ENCODE data around the gene CD48.

Gene CD48

DNA sequence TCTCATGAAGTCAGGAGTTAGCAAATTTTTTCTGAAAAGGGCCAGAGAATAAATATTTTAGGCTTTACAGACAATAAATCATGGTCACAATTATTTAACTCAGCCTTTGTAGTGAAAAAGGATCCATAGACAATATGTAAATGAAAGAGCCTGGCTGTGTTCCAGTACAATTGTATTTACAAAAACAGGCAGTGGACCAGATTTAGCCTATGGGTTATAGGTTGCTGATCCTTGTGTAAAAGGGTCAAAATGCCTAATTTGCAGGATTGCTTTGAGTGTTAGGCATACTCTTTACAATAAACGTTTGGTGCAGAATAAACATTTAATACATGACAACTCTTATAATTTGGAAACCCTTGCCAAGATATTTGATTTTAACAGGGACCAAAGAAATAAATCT lies 33.9 kb upstream of the CD48 start:
- H3K4me2 ChIP-seq (ENCODE audit: low read length) = no peak overlapping the region
- no peak overlapping the region for H3K27ac ChIP-seq
- no peaks in the 10 kb centered on the region for H3K9me3 ChIP-seq (ENCODE audit: control insufficient read depth, low read length)
- H3K36me3 ChIP-seq (ENCODE audit: control insufficient read depth, insufficient read depth, low read length) = no peaks in the 10 kb centered on the region
- no peak overlapping the region for H2AFZ ChIP-seq
- H3K27me3 ChIP-seq (ENCODE audit: control insufficient read depth, insufficient read depth, low read length) = no peaks in the 10 kb centered on the region
- no peak overlapping the region for H3K9ac ChIP-seq
- H3K79me2 ChIP-seq = no peaks in the 10 kb centered on the region
- TF ChIP-seq, protein P1, sequence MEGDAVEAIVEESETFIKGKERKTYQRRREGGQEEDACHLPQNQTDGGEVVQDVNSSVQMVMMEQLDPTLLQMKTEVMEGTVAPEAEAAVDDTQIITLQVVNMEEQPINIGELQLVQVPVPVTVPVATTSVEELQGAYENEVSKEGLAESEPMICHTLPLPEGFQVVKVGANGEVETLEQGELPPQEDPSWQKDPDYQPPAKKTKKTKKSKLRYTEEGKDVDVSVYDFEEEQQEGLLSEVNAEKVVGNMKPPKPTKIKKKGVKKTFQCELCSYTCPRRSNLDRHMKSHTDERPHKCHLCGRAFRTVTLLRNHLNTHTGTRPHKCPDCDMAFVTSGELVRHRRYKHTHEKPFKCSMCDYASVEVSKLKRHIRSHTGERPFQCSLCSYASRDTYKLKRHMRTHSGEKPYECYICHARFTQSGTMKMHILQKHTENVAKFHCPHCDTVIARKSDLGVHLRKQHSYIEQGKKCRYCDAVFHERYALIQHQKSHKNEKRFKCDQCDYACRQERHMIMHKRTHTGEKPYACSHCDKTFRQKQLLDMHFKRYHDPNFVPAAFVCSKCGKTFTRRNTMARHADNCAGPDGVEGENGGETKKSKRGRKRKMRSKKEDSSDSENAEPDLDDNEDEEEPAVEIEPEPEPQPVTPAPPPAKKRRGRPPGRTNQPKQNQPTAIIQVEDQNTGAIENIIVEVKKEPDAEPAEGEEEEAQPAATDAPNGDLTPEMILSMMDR (IDR thresholded peaks at IDR 0.05) = no peak
- no peak overlapping the region for H3K4me3 ChIP-seq (ENCODE audit: low read depth, low read length)
- no peaks in the 10 kb centered on the region for H3K4me1 ChIP-seq

DNA sequence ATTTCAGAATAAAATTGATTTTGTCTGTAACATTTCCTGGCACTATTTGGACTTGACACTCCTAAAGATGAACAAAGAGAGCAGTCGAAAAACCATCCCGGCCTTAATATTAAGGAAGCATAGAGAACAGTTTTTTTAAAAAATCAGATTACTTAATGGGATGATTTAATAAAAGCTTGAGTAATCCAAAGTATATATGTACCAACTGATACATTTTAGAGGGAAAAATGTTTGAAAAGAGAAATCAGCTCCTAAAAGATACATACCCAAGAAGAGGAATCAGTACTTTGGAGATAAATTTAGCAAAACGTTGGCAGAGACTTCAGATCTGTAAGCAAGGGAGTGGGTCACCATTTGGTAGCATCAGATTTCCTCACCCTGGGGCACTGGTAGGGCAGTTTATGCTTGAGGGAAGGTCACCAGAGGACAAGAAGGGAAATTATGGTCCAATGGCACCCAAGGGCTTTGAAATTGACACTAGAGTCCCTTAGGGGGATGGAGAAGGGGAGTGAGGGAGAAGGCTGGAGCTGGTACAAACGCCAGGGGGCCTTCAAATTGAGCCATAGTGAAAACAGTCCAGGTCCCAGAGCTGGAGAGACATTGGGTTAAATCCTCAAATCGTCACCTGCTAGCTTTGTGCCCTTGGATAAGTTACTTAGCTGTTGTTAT lies 33.4 kb upstream of the CD48 start:
- no peaks in the 10 kb centered on the region for H3K4me1 ChIP-seq
- H2AFZ ChIP-seq = no peak overlapping the region
- H3K36me3 ChIP-seq (ENCODE audit: control insufficient read depth, insufficient read depth, low read length) = no peaks in the 10 kb centered on the region
- H3K9ac ChIP-seq = no peak overlapping the region
- no peaks in the 10 kb centered on the region for H3K27me3 ChIP-seq (ENCODE audit: control insufficient read depth, insufficient read depth, low read length)
- no peaks in the 10 kb centered on the region for H3K79me2 ChIP-seq
- H3K9me3 ChIP-seq (ENCODE audit: control insufficient read depth, low read length) = no peaks in the 10 kb centered on the region
- no peak overlapping the region for H3K27ac ChIP-seq
- no peak overlapping the region for H3K4me2 ChIP-seq (ENCODE audit: low read length)
- H3K4me3 ChIP-seq (ENCODE audit: low read depth, low read length) = no peak overlapping the region
- TF ChIP-seq, protein P1 (IDR thresholded peaks at IDR 0.05) = no peak

DNA sequence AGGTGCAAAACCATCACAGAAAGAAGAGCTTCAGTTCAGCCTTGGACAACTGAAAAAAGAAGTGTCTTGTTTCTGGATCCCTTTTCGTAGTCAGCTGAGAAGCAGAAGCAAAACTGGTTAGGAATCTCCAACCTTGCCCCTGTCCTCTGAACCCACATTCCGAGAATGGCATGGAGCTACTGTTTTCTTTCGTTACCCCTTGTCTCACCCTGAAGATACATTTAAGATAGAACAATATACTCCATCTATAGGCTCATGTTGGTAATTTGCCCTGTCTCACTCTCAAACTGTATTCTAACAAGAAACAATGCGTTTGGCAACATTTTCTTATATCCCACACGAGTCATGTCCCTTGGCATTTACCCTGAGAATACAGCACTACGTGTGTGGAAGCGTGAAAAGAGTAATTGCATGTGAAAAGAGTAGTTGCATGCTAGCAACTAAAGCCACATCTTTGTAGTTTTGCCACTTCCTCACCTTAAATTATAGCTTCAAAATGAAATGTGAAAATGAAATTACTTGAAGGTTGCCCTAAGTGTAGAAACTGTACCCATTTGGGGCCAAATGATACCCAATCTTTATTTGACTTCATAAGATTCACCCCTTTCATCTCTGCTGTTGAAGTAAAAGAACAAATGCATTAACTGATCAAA lies 32.7 kb upstream of the CD48 start:
- H3K79me2 ChIP-seq = no peaks in the 10 kb centered on the region
- H3K9me3 ChIP-seq (ENCODE audit: control insufficient read depth, low read length) = no peaks in the 10 kb centered on the region
- H3K4me1 ChIP-seq = no peaks in the 10 kb centered on the region
- H3K9ac ChIP-seq = no peak overlapping the region
- H3K27ac ChIP-seq = no peak overlapping the region
- no peak overlapping the region for H3K4me2 ChIP-seq (ENCODE audit: low read length)
- TF ChIP-seq, protein P1 (IDR thresholded peaks at IDR 0.05) = no peak
- no peak overlapping the region for H2AFZ ChIP-seq
- no peaks in the 10 kb centered on the region for H3K36me3 ChIP-seq (ENCODE audit: control insufficient read depth, insufficient read depth, low read length)
- no peaks in the 10 kb centered on the region for H3K27me3 ChIP-seq (ENCODE audit: control insufficient read depth, insufficient read depth, low read length)
- H3K4me3 ChIP-seq (ENCODE audit: low read depth, low read length) = no peak overlapping the region

DNA sequence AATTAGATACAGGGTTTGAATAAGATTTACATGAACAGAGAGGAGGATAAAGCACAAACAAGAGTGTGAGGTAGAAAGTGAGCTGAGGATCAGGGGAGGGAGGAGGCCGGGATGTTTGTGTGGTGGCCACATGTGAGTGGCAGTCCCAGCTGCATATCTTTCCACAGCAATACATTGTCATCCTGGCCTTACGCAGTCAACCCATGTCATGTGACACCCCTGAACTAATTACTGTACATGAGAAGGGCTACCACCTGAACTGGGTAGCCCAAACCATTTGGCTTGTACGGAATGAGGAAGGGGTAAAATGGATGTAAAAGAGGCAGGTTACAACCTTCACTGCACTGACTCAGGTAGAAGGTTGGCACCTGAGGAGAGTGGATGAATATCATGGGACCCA lies 31.6 kb upstream of the CD48 start:
- no peak overlapping the region for H3K27ac ChIP-seq
- H3K9ac ChIP-seq = no peak overlapping the region
- H3K4me2 ChIP-seq (ENCODE audit: low read length) = no peak overlapping the region
- no peaks in the 10 kb centered on the region for H3K9me3 ChIP-seq (ENCODE audit: control insufficient read depth, low read length)
- H3K79me2 ChIP-seq = no peaks in the 10 kb centered on the region
- H3K4me3 ChIP-seq (ENCODE audit: low read depth, low read length) = no peak overlapping the region
- H3K27me3 ChIP-seq (ENCODE audit: control insufficient read depth, insufficient read depth, low read length) = no peaks in the 10 kb centered on the region
- H3K36me3 ChIP-seq (ENCODE audit: control insufficient read depth, insufficient read depth, low read length) = no peaks in the 10 kb centered on the region
- H3K4me1 ChIP-seq = no peaks in the 10 kb centered on the region
- TF ChIP-seq, protein P1 (IDR thresholded peaks at IDR 0.05) = no peak
- no peak overlapping the region for H2AFZ ChIP-seq
